A673 (cell line): ENCODE measurements around the gene PIK3R1. TPM values are rescaled to one million over a fixed set of nuclear protein-coding genes. Genes with fewer than 3 reads are reported as not detected.

ENCODE experiments used
- BruUV-seq: library from RNA; stranded (reverse); fragments of 400-500 nt; replicated peaks from 2 replicates; lab custom pipeline; 2021; lab: Mats Ljungman, UMichigan
- CTCF ChIA-PET: fragments of 300-600 bp; sonication (Branson Sonifier 250); formaldehyde crosslinking; loops from one replicate; lab custom pipeline; 2022; ENCODE audit warnings: antibody characterized with exemption; lab: Charles Lee
- POLR2A ChIA-PET: fragments of 300-600 bp; sonication (Branson Sonifier 250); formaldehyde crosslinking; loops from one replicate; lab custom pipeline; 2022; ENCODE audit warnings: antibody characterized with exemption; ENCODE audit not compliant: low non-redundant PET; lab: Charles Lee
- DNase-seq: peaks from one replicate; pipeline ENCODE4 v3.0.0-alpha.2; 2015; ENCODE audit warnings: low spot score
- H3K27ac ChIP-seq: fragments of 200-600 bp; sonication (generic); 2 replicates; pipeline ENCODE4 v1.5.1; 2016; ENCODE audit warnings: mixed run types, low read depth, mild to moderate bottlenecking, mixed read lengths, antibody characterized with exemption, low read length; ENCODE audit not compliant: poor library complexity, severe bottlenecking
- H3K27me3 ChIP-seq: fragments of 200-600 bp; sonication (generic); replicated peaks from 2 replicates; pipeline ENCODE4 v1.6.1; 2017; ENCODE audit warnings: mixed run types, low read depth, mild to moderate bottlenecking, mixed read lengths, antibody characterized with exemption, low read length; ENCODE audit not compliant: insufficient read depth, poor library complexity
- H3K36me3 ChIP-seq: fragments of 200-600 bp; sonication (generic); 2 replicates; pipeline ENCODE4 v1.6.1; 2016; ENCODE audit warnings: mixed run types, mild to moderate bottlenecking, mixed read lengths, antibody characterized with exemption, low read length; ENCODE audit not compliant: insufficient read depth, poor library complexity, severe bottlenecking
- H3K4me1 ChIP-seq: fragments of 200-600 bp; sonication (generic); 2 replicates; pipeline ENCODE4 v1.6.1; 2017; ENCODE audit warnings: mixed run types, mild to moderate bottlenecking, mixed read lengths, antibody characterized with exemption, low read length; ENCODE audit not compliant: insufficient read depth, poor library complexity, severe bottlenecking
- H3K4me3 ChIP-seq: fragments of 200-600 bp; sonication (generic); 2 replicates; pipeline ENCODE4 v1.5.1; 2016; ENCODE audit warnings: low read depth, mixed run types, mild to moderate bottlenecking, mixed read lengths, low read length; ENCODE audit not compliant: poor library complexity, severe bottlenecking
- H3K9me3 ChIP-seq: fragments of 200-600 bp; sonication (generic); 2 replicates; pipeline ENCODE4 v1.6.1; 2016; ENCODE audit warnings: mixed run types, low read depth, mild to moderate bottlenecking, mixed read lengths, antibody characterized with exemption, low read length; ENCODE audit not compliant: poor library complexity, severe bottlenecking
- CTCF ChIP-seq: fragments of 300-800, 200-600 bp; sonication (generic); conservative IDR thresholded peaks from 2 replicates; pipeline ENCODE4 v1.5.1; 2017; ENCODE audit warnings: low read depth, mild to moderate bottlenecking, antibody characterized with exemption, low read length, moderate library complexity, mixed read lengths
- EZH2 ChIP-seq: fragments of 200-600 bp; sonication (generic); IDR thresholded peaks from 2 replicates; pipeline ENCODE4 v1.6.1; 2017; ENCODE audit warnings: borderline replicate concordance, low read depth, mild to moderate bottlenecking, mixed read lengths, antibody characterized with exemption, low read length; ENCODE audit not compliant: poor library complexity, severe bottlenecking
- intact Hi-C: fragments of 100-400 bp; cut with micrococcal nuclease; formaldehyde crosslinking; loops from one replicate; pipeline ENCODE4 v1.10.0; 2022; ENCODE audit not compliant: unreplicated experiment
- total RNA-seq: library from RNA; stranded (reverse); gene quantifications from 2 replicates; pipeline ENCODE4 v1.2.3, GENCODE V29; 2021

The PIK3R1 gene
- total RNA-seq, 1 experiment from 2014 or later, result 57.9 TPM

- Histone ChIP-seq H3K36me3 (peaks cover 69% of the 10 kb centered on the region), H3K27me3 (no peaks in the 10 kb centered on the region), H3K9me3 (no peaks in the 10 kb centered on the region), H3K4me1 (peaks cover 11% of the 10 kb centered on the region), H3K27ac (no peak overlapping the region), H3K4me3 (no peak overlapping the region)
- TF ChIP-seq CTCF (no peak), EZH2 (no peak)
- CTCF ChIA-PET, result no interaction called here
- POLR2A ChIA-PET, result no interaction called here
- no TSS peak for BruUV-seq
- no peak for DNase-seq
- intact Hi-C loops, result no loop called here
Observed at GRCh38 chr5:68296895-68297294, 81.3 kb downstream of the PIK3R1 start.

- DNase-seq, result no peak
Observed at GRCh38 chr5:68297656-68298055, 82.1 kb downstream of the PIK3R1 start.

GRCh38 chr5:68298479-68298878, 82.9 kb downstream of the PIK3R1 start:
- H3K27me3 ChIP-seq, result no peaks in the 10 kb centered on the region
- TF ChIP-seq CTCF (no peak), EZH2 (no peak)
- no TSS peak for BruUV-seq
- no peaks in the 10 kb centered on the region for H3K9me3 ChIP-seq
- H3K4me1 ChIP-seq, result peaks cover 2% of the 10 kb centered on the region
- no peak for DNase-seq
- ChIA-PET POLR2A (no interaction called here), CTCF (no interaction called here)
- intact Hi-C loops, result no loop called here
- no peak overlapping the region for H3K4me3 ChIP-seq
- H3K27ac ChIP-seq, result no peak overlapping the region
- H3K36me3 ChIP-seq, result peaks cover 58% of the 10 kb centered on the region

More at GRCh38 chr5:68297656-68298055, 82.1 kb downstream of the PIK3R1 start:
- H3K4me1 ChIP-seq, result peaks cover 3% of the 10 kb centered on the region
- no peaks in the 10 kb centered on the region for H3K27me3 ChIP-seq
- BruUV-seq, result no TSS peak
- H3K4me3 ChIP-seq, result no peak overlapping the region
- no peak for TF ChIP-seq CTCF
- TF ChIP-seq EZH2, result no peak
- H3K36me3 ChIP-seq, result peaks cover 66% of the 10 kb centered on the region
- intact Hi-C loops, result no loop called here
- no peak overlapping the region for H3K27ac ChIP-seq
- no peaks in the 10 kb centered on the region for H3K9me3 ChIP-seq
- ChIA-PET CTCF (no interaction called here), POLR2A (no interaction called here)
